Activated CD4-positive, alpha-beta T cell treated with anti-CD3 and anti-CD28 coated beads for 4 hours (primary cell): ENCODE results near the gene NEGR1.

Source experiments
- DNase-seq, 2 donors: peaks; one replicate each; pipeline ENCODE4 v3.0.0-alpha.2; 2020

Gene NEGR1

GRCh38 chr1:71660411-71660810 lies 621.9 kb downstream of the NEGR1 start:
- DNase-seq: no peak

DNA sequence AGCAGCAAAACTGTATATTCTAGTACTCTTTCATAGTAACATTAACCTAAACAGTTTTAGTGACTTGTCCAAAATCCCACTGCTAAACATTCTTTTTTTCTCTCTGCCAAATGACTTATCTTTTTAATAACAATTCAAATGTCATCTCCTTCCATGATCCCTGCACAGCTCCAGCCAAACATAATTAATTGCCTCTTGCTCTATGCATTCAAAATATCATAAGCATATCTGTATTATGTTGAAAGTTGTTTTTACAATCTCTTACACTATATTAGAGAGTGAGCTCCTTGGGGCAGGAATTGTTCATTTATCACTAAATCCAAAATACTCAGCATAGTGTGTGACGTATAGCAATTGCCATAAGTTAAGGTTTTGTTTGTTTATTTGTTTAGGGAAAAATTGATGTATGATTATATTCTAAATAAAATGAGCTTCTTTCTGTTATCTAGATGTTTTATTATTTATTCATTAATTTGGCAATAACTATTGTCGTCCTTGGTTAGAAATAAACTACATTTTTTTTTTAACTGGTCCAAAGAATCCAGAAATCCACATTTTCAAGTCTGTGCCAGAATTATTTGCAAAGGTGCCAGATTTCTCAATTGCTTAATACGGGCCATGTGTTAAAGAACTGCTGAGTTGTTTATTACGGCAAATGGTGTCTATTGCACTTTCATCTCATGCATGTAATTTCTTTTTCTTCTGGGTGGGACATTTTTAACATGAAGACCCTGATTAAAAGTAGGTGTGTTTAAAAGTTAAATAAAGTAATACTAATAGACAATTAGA lies 624.3 kb downstream of the NEGR1 start:
- no peak for DNase-seq

GRCh38 chr1:71656902-71657301 lies 625.4 kb downstream of the NEGR1 start:
- DNase-seq: no peak

- no peak for DNase-seq
These were observed 626.7 kb downstream of the NEGR1 start for GRCh38 chr1:71655604-71656003.

DNA sequence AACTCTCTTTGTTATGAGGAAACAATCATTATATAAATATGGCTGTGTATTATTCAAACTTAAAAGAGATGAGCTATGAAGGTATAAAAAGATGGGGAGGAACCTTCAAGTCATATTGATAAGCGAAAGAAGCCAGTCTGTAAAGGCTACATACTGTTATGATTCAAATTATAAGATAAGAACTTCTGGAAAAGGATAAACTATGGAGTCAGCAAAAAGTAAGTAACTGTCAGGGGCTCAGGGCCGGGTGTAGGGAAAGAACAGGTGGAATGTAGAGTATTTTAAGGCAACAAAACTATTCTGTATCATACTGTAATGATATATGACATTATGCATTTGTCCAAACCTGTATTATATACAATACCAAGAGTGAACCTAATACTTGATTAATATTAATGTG lies 628.4 kb downstream of the NEGR1 start:
- DNase-seq: no peak

GRCh38 chr1:71651214-71651613 lies 631.1 kb downstream of the NEGR1 start:
- no peak for DNase-seq

GRCh38 chr1:71650119-71650518 lies 632.2 kb downstream of the NEGR1 start:
- no peak for DNase-seq

DNA sequence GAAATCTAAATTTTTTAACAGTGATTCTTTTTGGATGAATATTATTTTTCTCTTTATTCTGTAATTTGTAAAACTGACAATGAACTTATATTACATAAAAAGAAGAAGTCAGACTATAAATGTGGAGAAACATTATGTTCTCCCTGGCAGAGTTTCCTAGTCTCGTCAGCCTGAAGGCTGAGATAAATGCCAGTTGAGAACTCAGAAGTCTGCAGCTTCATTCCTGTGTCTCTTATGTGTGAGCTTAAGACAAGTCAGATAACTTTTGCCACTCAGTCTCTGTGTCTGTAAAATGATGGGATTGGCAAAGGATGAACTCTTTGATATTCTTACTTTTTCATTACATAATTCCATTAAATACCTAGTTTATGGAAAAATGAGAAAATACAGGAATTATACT lies 632.7 kb downstream of the NEGR1 start:
- no peak for DNase-seq

- no peak for DNase-seq
These were observed 634.6 kb downstream of the NEGR1 start for GRCh38 chr1:71647513-71648300.

DNA sequence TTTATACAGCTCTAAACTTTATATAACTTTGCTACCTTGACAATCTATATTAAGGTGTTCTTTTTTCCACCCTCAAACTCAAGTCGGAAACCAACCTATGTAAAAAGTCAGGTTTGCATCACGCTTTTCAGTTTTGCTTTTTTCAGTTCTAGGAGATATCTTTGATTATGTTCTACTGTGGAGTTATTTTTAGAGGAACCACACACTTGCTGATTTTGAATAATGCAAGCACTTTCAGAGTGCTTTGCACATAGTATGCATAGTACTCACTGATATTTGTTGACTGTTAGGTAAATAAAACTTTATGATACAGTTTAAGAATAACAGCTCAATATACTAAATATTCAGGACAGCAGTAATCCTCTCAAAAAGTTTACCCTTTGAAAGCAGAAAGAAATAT lies 637.3 kb downstream of the NEGR1 start:
- no peak for DNase-seq

DNA sequence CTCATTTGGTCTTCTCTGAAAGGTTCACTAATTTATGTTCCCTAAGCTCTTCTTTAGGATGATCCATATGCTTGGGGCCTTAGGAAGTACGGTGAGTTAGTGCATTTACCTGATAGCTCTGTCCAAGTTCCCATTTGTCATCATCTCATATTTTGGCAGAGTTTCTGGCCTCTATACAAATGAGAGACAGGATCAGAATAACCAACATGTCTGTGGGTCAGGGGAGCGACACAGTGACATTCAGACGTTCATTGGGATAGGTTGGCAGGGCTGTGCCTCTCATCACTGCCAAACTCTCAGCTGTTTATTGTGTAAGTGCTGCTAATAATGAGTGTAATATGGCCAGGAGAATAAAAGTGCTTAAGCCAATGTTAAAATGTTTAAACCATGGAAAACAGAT lies 640.4 kb downstream of the NEGR1 start:
- DNase-seq: no peak

GRCh38 chr1:71640998-71641397 lies 641.3 kb downstream of the NEGR1 start:
- no peak for DNase-seq

GRCh38 chr1:71640116-71640515 lies 642.2 kb downstream of the NEGR1 start:
- no peak for DNase-seq

DNA sequence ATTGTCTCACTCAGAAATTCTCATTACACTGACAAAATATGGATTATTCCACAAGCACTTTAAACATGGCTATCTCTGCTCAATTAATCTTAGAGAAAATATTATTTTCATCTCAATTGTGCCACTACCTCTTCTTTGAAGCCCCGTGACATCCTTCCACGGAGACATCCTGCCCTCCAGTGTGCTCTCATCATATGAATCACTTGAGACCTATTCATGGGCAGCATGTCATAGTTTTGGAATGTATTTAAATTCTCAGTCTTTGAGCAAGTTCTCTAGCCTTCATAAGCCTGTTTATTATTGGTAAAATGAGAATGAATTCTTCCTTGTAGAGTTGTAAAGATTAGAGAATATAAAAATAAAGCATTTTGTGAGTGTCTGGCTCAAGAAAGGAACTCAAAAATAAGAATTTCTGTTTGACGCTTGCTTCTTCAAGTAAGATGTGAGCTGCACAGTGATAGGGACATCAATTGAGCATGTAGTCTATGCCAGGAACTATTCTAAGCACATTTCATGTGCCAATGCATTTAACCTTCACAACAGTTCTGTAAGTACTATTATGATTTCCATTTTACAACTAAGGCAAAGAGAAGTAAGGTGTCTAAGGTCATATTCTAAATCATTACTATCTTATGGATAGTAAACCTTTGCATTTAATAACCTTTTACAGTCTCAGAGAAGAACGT lies 644.1 kb downstream of the NEGR1 start:
- no peak for DNase-seq

- no peak for DNase-seq
These were observed 646.8 kb downstream of the NEGR1 start for GRCh38 chr1:71635568-71635967.

DNA sequence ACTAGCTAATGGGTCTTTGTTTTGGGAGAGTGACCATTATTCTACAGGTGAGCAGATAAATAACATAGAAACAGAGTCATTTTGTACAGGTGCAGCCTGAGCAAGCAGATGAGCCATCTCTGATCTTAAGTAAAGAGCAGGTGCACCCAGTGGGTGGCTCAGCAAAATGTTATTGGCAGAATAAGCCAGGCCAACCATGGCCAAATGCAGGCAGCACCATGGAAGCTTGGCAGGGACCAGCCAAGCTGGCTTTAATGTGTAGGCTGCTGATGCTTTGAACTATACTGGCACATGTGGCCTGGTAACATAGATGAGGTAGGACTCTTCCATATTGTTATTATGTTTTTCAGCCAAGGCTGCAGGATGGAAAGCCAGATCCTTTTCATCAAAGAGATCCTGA lies 648.2 kb downstream of the NEGR1 start:
- no peak for DNase-seq

DNA sequence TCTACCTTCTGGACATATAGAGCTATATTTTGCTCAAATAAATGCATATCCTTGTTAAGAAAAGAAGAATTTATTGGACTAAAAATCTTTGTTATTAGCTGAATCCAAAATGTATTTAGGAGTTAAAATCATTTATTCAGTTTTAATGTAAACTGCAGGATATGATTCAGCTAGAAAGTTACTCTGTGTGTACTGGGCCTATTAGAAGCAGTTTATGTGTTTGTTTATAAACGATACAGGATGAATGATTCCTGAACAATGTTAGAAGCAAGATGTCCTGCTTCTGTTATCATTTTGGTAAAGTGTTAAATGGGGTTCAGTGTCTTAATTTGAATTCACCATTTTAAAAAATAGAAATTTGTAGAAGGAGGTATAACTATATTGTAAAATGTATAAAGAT lies 652.3 kb downstream of the NEGR1 start:
- no peak for DNase-seq

DNA sequence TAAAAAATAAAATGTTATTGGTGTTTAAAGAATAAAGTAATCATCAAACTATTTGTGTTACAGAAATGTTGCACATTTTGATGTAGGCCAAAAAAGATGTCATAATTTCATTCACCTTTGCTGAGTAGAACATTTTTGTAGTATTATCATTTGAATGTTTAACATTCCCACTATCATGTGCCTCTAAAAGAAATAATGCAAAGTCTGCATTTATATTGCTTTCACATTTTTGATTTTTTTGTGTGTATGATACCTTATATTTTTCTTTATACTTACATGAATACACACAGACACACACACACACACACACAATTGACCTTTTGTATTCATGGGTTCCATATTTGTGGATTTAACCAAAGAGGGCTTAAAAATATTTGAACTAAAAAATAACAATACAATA lies 657.3 kb downstream of the NEGR1 start:
- no peak for DNase-seq

- DNase-seq: no peak
These were observed 658.5 kb downstream of the NEGR1 start for GRCh38 chr1:71623888-71624287.

GRCh38 chr1:71621785-71622184 lies 660.6 kb downstream of the NEGR1 start:
- DNase-seq: no peak

- no peak for DNase-seq
These were observed 663.4 kb downstream of the NEGR1 start for GRCh38 chr1:71618766-71619530.

- DNase-seq: no peak
These were observed 664.1 kb downstream of the NEGR1 start for GRCh38 chr1:71618191-71618590.

DNA sequence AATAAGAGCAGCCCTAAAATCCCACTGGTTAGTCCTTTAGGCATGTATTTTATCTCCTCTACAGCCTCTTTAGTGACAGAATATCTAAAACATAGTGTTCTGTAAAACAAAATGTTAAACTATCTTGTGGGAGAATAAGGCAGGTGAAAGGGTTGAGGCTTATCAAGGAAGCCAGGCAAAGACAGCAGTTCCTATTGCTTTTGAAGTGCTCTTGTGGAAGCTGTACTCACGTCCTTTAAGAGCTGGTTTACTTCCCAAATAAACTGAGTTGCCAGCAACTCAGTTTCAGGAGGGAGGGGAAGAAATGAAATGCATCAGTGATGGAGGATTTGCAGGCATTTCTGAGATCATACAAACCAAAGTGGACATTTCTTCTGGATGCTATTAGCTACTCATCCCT lies 671.9 kb downstream of the NEGR1 start:
- DNase-seq: no peak
